ENCODE measurements around the gene PGAM2.

DNA sequence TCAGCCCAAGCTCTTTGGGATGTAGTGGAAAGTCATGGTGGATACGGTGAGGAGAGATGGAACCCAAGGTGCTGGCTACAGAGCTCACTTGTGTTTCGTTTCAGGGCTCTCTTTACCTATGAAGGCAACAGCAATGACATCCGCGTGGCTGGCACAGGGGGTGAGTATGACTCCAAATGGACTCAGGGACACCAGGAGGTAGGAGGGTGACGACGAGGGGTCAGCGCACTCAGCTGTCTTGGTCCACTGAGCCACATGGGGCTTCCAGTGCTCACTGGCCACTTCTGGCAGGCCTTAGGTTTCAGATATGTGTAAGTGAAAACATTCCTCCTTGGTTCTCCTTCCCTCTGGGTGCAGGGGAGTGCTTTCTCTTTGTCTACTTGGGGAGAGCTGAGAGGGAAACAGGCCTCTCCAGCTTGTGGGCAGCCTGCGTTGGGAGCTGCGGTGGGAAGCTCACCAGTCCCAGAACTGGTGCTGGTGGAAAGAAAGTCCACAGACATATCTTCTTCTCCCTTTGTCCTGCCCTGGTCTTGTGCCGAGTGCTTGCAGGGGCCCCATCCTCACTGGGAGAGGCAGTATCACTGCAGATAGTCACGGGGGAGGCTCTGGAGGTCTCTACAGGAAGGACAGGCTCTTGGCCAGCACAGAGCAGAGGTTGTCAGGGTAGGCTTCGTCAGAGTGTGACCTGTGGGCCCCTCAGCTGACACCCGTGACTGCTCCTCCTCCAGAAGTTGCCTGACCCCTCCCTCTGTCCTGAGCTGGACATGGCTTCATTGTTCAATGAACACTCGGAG, 15.0 kb downstream of the PGAM2 start:
- TF ChIP-seq, protein P1, sequence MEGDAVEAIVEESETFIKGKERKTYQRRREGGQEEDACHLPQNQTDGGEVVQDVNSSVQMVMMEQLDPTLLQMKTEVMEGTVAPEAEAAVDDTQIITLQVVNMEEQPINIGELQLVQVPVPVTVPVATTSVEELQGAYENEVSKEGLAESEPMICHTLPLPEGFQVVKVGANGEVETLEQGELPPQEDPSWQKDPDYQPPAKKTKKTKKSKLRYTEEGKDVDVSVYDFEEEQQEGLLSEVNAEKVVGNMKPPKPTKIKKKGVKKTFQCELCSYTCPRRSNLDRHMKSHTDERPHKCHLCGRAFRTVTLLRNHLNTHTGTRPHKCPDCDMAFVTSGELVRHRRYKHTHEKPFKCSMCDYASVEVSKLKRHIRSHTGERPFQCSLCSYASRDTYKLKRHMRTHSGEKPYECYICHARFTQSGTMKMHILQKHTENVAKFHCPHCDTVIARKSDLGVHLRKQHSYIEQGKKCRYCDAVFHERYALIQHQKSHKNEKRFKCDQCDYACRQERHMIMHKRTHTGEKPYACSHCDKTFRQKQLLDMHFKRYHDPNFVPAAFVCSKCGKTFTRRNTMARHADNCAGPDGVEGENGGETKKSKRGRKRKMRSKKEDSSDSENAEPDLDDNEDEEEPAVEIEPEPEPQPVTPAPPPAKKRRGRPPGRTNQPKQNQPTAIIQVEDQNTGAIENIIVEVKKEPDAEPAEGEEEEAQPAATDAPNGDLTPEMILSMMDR (IDR thresholded peaks at IDR 0.05): no peak
- no peak for TF ChIP-seq POLR2A (IDR thresholded peaks at IDR 0.05)
